Measurements from ENCODE around the gene IGFBP4.

IGFBP4 gene

GRCh38 chr17:40486522-40487370 is 43.5 kb downstream of the IGFBP4 start:
- no peak overlapping the region for H3K4me3 ChIP-seq (ENCODE audit: low read depth, low read length)

- H3K4me3 ChIP-seq (ENCODE audit: low read depth, low read length) = no peak overlapping the region
These were observed 44.2 kb downstream of the IGFBP4 start for GRCh38 chr17:40487371-40488020.

GRCh38 chr17:40490289-40490853 is 47.1 kb downstream of the IGFBP4 start:
- no peak overlapping the region for H3K4me3 ChIP-seq (ENCODE audit: low read depth, low read length)

DNA sequence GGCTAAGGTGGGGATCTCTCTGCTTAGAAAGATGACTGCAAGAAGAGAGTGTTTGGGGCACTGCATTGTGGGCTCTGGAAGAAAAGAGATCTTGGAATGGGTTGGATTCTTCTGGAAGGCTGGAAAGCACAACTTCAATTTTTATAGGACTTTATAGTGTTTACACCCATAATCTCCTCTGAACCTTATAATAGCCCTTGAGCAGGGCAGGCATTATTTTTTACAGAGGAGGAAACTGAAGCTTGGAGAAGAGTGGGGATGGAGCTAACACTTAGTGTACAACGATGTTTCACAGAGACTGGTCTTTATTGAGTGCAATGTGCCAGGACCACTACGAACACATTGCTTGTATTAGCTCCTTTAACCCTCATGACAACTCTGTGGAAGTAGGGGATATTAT is 47.7 kb downstream of the IGFBP4 start:
- no peak overlapping the region for H3K4me3 ChIP-seq (ENCODE audit: low read depth, low read length)

DNA sequence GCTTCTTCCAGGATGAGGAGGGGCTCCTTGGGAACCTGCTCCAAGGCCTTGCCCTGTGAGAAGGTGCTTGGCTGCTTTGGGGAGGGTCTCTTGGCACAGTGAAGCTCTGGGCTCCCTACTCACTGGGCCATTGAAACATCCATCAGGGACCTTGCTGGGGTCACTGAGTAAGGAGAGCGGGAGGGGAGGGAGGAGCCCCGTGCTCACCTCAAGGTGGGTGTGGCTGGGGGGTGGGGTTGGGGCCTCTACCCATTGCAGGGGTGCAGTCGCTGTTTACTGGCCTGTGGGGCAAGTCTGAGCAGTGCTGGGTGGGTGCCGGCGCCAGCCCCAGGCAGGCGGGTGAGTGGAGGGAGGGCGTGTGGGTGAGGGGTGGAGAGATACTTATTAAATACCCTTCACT is 48.2 kb downstream of the IGFBP4 start:
- H3K4me3 ChIP-seq (ENCODE audit: low read depth, low read length) = no peak overlapping the region

DNA sequence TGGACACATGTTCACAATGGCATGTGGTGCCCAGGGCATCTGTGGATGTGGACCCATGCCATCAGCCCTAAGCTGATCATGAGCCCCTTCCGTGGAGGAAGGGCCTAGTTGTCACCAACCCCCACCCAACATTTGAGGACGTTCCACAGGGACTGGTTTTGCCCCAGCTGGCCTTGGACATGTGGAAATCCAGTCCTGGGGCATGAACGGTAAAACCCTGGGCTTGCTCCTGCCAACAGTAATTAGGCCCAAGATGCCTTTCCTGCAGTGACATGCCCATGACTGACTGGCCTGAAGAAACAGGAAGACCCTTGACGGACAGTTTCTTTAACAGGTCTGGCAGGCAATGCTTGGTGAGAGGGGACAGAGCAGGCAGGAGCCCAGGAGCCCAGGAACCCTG is 50.4 kb downstream of the IGFBP4 start:
- no peak overlapping the region for H3K4me3 ChIP-seq (ENCODE audit: low read depth, low read length)

DNA sequence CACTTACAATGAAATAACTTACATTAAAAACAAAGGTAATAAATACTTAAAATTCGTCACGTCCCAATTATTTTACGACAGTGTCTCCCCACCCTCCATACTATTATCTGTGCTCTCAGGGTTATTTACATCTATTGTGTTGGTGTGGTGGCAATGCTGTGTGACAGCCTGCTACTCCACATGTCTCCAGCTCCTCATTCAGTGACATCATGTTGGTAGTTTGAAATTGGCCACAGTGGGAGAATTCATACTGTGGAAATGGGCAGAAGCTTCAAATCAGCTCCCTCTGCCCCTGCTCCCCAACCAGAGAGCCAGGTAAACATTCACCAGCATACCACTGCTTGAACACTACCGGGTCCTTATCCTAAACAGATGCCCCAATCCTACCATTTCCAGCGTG is 51.9 kb downstream of the IGFBP4 start:
- H3K4me3 ChIP-seq (ENCODE audit: low read depth, low read length) = no peak overlapping the region

- H3K4me3 ChIP-seq (ENCODE audit: low read depth, low read length) = no peak overlapping the region
These were observed 52.9 kb downstream of the IGFBP4 start for GRCh38 chr17:40496170-40496569.

DNA sequence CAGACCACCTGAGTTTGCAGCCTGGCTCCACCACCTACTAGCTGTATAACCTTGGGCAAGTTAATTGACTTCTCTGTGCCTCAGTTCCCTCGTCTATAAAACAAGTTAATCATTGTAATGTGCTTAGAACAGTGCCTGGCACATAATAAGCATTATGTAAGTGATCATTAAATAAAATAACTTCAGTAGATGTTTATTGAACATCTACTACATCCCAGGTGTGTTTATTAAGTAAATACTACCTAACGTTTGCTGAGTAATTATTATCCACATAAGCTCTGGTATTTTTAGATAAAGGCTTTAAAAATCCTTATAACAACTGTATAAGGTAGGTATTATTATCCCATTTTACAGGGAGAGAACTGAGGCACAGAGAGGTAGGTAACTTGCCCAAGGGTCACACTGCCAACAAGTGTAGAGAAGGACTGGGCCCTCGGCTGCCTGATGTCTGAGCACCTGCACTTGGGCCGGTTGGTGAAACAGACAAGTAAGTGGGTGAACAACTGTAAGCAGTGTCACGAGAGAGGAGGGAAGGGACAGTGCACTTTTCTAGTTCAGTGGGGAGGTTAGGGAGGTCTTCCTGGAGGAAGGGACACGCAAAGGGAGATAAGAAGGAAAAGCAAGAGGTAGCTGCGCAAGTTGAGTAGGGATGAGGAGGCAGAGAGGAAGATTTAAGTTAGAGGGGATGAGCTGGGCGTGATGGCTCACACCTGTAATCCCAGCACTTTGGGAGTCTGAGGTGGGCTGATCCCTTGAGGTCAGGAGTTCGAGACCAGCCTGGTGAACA is 53.6 kb downstream of the IGFBP4 start:
- no peak overlapping the region for H3K4me3 ChIP-seq (ENCODE audit: low read depth, low read length)

DNA sequence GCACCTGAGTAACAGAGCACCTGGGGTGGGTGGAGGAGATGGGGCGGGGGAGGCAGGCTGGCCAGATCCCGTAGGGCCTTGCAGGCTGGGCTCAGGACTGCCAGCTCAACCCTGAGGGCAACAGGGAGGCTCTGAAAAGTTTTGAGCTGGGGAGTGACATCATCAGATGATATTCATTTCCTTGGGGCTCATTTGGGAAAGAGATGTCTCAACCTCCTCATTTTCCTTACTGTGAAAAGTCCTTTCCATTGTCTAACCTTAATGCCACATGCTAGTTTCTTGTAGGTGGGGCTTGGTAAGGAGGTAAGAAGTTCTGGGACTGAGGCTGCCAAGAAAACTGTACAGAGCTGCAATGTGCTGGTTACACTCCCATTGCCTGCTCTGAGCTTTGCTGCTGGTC is 54.4 kb downstream of the IGFBP4 start:
- no peak overlapping the region for H3K4me3 ChIP-seq (ENCODE audit: low read depth, low read length)

DNA sequence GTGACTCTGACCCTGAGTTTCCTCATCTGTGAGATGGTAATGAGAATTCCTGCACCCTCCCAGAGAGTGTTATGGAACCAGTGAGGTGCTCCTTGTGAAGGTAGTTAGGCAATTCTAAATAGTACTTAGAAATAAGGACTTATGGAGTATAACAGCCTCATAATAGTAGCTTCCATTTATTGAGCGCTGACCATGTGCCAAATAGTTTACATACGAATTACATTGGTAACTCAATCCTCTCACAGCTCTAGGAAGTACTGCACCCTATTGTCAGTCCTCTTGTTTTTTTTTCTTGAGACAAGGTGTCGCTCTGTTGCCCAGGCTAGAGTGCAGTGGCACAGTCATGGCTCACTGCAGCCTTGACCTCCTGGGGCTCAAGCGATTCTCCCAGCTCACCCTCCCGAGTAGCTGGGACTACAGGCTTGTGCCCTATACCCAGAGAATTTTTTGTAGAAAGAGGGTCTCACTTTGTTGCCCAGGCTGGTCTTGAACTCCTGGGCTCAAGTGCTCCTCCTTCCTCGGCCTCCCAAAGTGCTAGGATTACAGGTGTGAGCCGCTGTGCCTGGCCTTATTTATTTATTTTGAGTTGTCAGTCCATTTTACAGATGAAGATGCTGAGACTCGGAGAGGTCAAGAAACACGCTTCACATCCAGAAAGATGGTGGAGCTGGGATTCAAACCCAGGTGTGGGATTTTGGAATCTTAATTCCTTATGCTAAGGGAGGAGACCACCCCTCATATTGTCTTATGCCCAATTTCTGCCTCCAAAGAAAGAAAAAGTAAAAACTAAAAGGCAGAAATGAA is 55.2 kb downstream of the IGFBP4 start:
- H3K4me3 ChIP-seq (ENCODE audit: low read depth, low read length) = no peak overlapping the region

- H3K4me3 ChIP-seq (ENCODE audit: low read depth, low read length) = no peak overlapping the region
These were observed 56.4 kb downstream of the IGFBP4 start for GRCh38 chr17:40499551-40500189.

DNA sequence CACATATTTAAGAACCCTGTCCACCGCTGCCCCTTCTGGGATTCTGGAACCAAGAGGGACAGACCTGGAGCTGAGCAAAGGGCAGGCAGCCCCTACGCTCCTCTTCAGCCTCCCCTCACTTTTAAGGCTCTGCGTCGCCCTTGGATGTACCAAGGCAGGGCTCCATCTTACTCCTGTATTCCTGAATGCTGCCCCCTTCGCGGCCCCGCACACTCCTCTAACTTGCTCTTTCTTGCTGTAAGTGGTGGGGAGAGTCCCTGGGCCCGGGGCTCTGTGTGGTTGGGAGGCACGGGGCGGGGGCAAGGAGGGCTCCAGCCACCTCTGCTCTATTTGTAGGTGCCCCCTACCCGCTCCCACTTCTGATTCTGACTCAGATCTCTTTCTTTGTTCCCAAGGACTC is 56.9 kb downstream of the IGFBP4 start:
- H3K4me3 ChIP-seq (ENCODE audit: low read depth, low read length) = no peak overlapping the region

- no peak overlapping the region for H3K4me3 ChIP-seq (ENCODE audit: low read depth, low read length)
These were observed 57.5 kb downstream of the IGFBP4 start for GRCh38 chr17:40500709-40501108.

DNA sequence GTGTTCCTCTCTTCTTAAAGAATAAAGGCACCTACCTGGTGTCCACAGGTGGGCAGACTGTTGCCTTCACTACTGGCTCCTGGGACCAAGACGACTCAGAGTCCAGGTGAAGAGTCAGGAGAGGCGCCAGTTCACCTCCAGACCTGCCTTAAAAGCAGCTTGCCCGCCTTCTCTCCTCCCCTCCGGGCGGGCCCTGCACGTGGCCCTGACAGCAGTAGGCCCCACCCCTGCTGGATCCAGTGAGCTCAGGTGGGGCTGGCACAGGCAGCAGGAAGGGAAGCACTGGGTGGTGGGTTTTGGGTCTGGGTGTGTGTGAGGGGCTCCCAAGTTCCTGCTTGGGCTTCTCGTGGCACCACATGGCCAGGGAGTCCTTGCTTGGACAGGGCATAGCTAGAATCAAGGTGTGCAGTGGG is 58.3 kb downstream of the IGFBP4 start, which contains the start of gene TNS4:
TSS of gene TNS4 (minus strand) at position 125 of the 413 bp plus-strand sequence. CDS start 5,198 bp downstream, outside the sequence.
- no peak within 1 kb of the TSS for H3K4me3 ChIP-seq (ENCODE audit: low read depth, low read length)

DNA sequence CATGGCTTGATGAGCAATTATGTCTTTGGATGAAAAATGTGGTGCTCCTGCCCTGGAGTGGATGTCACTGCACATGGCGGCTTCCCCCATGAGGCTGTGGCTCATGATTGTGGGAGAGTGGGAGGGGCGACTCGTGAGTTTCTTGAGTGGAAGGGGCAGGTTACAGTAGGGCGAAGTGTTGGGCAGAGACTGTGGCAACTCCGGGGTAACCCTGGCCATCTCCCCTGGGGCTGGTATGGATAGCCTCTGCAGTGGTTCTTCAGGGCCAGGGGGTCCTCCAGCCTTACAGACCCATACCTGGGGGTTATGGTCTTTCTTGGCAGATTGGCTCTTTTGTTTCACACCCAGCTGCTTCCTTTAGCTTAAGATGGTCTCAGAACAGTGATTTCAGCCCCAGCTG is 59.5 kb downstream of the IGFBP4 start:
- H3K4me3 ChIP-seq (ENCODE audit: low read depth, low read length) = no peak overlapping the region

DNA sequence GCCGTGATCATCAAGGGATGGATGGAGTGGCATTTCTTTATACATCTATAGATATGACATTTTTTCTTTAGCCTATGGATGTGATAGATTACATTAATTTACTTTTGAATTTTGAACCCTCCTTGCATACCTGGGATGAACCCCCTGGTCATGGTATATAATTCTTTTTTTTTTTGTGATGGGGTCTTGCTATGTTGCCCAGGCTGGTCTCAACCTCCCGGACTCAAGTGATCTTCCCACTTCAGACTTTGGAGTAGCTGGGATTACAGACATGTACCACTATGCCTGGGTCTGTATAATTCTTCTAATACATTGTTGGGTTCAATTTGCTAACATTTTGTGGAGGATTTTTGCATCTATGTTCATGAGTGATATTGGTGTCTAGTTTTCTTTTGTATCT is 59.9 kb downstream of the IGFBP4 start:
- no peak overlapping the region for H3K4me3 ChIP-seq (ENCODE audit: low read depth, low read length)

GRCh38 chr17:40506786-40507185 is 63.5 kb downstream of the IGFBP4 start:
- H3K4me3 ChIP-seq (ENCODE audit: low read depth, low read length) = no peak overlapping the region
